Measurements from ENCODE around the gene RTF1. TPM values are rescaled to one million over a fixed set of nuclear protein-coding genes. Genes with fewer than 3 reads are reported as not detected.

The RTF1 gene
- total RNA-seq, 1 experiment from 2014 or later = 30.6 TPM

DNA sequence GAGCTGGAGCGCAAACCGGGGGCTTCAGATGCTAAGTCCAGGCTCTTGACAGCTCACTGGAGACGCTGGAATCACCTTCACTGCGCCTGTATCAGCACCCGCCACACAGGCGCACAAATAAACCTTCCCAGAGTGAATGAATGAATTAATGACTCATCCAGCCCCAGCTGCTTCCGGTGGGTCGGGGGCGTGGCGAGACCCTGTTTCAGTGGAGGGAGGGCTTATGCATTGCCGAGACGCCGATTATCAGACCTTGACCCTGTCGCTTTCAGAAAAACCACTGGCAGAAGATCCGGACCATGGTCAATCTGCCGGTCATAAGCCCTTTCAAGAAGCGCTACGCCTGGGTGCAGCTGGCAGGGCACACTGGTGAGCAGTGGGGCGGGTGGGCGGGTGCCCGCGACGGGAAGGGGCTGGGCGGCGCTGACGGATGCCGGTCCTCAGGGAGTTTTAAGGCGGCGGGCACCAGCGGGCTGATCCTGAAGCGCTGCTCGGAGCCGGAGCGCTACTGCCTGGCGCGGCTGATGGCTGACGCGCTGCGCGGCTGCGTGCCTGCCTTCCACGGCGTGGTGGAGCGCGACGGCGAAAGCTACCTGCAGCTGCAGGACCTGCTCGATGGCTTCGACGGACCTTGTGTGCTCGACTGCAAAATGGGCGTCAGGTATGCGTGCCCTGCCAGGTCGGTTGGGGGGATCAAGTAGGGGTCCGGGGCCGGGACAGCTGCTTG is 84.5 kb downstream of the RTF1 start:
- intact Hi-C loops (cut with micrococcal nuclease) = no loop called here
- CTCF ChIA-PET = no interaction called here

DNA sequence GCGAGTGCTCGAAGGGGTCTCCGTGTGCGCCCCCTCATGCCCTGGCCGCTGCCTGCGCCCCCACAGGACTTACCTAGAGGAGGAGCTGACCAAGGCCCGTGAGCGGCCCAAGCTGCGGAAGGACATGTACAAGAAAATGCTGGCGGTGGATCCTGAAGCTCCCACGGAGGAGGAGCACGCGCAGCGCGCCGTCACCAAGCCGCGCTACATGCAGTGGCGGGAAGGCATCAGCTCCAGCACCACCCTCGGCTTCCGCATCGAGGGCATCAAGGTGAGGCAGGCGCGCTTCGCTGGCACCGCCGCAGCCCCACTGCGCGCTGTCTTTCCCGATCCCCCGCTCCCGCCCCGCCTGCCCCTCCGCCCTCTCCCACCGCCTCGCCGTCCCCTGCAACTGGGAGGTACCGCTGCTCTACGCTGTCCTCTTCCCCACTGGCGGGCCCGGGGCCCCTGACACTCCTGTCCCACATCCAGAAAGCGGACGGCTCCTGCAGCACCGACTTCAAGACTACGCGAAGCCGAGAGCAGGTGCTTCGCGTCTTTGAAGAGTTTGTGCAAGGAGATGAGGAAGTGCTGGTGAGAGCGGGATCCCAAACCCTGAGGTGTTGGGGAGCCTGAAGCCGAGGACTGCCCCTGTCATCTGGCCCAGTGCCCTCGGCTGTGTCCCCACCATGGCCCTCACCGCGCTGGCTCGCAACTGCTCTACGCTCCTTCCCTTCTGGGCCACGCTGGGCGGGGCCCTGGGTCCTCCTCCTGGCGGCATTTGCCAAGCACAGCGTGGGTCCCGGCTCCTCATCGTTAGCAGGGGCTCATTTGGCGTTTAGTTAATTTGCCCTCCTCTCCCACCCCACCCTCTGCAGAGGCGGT is 85.3 kb downstream of the RTF1 start:
- Mint-ChIP-seq H3K36me3 (ENCODE audit: insufficient read depth, unreplicated experiment) (no peaks in the 10 kb centered on the region), H3K4me3 (ENCODE audit: unreplicated experiment) (no peak overlapping the region), H3K27me3 (ENCODE audit: insufficient read depth, unreplicated experiment) (no peaks in the 10 kb centered on the region), H3K27ac (ENCODE audit: low read depth, unreplicated experiment) (no peak overlapping the region), H3K4me1 (ENCODE audit: insufficient read depth, unreplicated experiment) (no peaks in the 10 kb centered on the region), H3K9me3 (ENCODE audit: unreplicated experiment) (no peaks in the 10 kb centered on the region)
- intact Hi-C loops (cut with micrococcal nuclease) = no loop called here
- no TSS peak for BruUV-seq (replicated peaks)
- CTCF ChIA-PET = no interaction called here
- TF ChIP-seq, protein P1, sequence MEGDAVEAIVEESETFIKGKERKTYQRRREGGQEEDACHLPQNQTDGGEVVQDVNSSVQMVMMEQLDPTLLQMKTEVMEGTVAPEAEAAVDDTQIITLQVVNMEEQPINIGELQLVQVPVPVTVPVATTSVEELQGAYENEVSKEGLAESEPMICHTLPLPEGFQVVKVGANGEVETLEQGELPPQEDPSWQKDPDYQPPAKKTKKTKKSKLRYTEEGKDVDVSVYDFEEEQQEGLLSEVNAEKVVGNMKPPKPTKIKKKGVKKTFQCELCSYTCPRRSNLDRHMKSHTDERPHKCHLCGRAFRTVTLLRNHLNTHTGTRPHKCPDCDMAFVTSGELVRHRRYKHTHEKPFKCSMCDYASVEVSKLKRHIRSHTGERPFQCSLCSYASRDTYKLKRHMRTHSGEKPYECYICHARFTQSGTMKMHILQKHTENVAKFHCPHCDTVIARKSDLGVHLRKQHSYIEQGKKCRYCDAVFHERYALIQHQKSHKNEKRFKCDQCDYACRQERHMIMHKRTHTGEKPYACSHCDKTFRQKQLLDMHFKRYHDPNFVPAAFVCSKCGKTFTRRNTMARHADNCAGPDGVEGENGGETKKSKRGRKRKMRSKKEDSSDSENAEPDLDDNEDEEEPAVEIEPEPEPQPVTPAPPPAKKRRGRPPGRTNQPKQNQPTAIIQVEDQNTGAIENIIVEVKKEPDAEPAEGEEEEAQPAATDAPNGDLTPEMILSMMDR (IDR thresholded peaks at IDR 0.05; ENCODE audit: unreplicated experiment) = no peak
- POLR2A ChIA-PET = no interaction called here
- no peak for DNase-seq (ENCODE audit: unreplicated experiment)

More for the DNA sequence above, 84.5 kb downstream of the RTF1 start:
- Mint-ChIP-seq H3K27me3 (ENCODE audit: insufficient read depth, unreplicated experiment) (no peaks in the 10 kb centered on the region), H3K4me3 (ENCODE audit: unreplicated experiment) (no peak overlapping the region), H3K4me1 (ENCODE audit: insufficient read depth, unreplicated experiment) (no peaks in the 10 kb centered on the region), H3K36me3 (ENCODE audit: insufficient read depth, unreplicated experiment) (no peaks in the 10 kb centered on the region), H3K9me3 (ENCODE audit: unreplicated experiment) (no peaks in the 10 kb centered on the region), H3K27ac (ENCODE audit: low read depth, unreplicated experiment) (no peak overlapping the region)
- TF ChIP-seq, protein P1 (IDR thresholded peaks at IDR 0.05; ENCODE audit: unreplicated experiment) = no peak
- DNase-seq (ENCODE audit: unreplicated experiment) = no peak
- BruUV-seq (replicated peaks) = no TSS peak
- POLR2A ChIA-PET = interaction anchor here (1.5 kb wide), 1 partner anchor 11 kb away, joined by 4 read pairs; no protein-coding TSS in a partner anchor

DNA sequence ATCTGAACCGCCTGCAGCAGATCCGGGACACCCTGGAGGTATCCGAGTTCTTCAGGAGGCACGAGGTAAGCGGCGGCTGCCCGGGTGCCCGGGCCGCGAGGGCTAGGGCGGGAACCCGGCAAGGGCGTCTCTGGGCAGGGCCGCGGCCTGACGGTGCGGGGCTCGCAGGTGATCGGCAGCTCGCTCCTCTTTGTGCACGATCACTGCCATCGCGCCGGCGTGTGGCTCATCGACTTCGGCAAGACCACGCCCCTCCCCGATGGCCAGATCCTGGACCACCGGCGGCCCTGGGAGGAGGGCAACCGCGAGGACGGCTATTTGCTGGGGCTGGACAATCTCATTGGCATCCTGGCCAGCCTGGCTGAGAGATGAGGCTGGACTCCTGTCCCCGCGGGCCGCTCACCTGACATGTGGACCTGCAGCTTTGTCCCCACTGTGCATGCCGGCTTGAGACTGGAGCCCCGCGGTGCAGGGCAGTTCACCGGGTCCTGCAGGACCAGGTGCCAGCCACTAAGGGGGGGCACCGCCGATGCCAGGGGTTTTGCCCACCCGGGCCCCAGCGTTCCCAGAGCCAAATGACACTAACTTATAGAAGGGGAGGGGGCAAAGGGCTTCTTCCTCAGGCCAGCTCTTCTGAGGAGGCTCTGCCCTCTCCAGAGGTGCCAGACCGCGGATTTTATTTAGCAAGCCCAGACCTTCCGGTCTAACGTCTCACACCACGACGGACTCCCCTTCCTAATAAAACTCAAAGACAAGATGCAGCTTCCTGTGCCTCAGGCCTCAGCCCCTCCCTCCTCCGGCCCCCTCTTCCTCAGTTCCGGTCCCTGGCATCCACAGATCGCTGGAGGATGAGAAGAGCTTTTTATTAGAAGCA is 86.1 kb downstream of the RTF1 start:
- no TSS peak for BruUV-seq (replicated peaks)
- peaks cover 6% of the 10 kb centered on the region for H3K4me1 Mint-ChIP-seq (ENCODE audit: insufficient read depth, unreplicated experiment)

More for the DNA sequence above, 86.1 kb downstream of the RTF1 start:
- Mint-ChIP-seq H3K4me3 (ENCODE audit: unreplicated experiment) (no peak overlapping the region), H3K36me3 (ENCODE audit: insufficient read depth, unreplicated experiment) (no peaks in the 10 kb centered on the region), H3K27ac (ENCODE audit: low read depth, unreplicated experiment) (no peak overlapping the region), H3K9me3 (ENCODE audit: unreplicated experiment) (no peaks in the 10 kb centered on the region), H3K27me3 (ENCODE audit: insufficient read depth, unreplicated experiment) (no peaks in the 10 kb centered on the region)
- CTCF ChIA-PET = no interaction called here
- DNase-seq (ENCODE audit: unreplicated experiment) = no peak
- intact Hi-C loops (cut with micrococcal nuclease) = no loop called here
- POLR2A ChIA-PET = interaction anchor here (0.5 to 0.6 kb wide), 4 partner anchors 13 to 1938 kb away, joined by 3 to 6 read pairs (median 4); no protein-coding TSS in a partner anchor
- TF ChIP-seq, protein P1 (IDR thresholded peaks at IDR 0.05; ENCODE audit: unreplicated experiment) = no peak

All from MCF 10A (cell line).